ENCODE results near the gene ZMIZ1. TPM values are rescaled to one million over a fixed set of nuclear protein-coding genes. Genes with fewer than 3 reads are reported as not detected.

Gene ZMIZ1
- total RNA-seq, 2 experiments from 2014 or later: 14.6 to 15.5 TPM

DNA sequence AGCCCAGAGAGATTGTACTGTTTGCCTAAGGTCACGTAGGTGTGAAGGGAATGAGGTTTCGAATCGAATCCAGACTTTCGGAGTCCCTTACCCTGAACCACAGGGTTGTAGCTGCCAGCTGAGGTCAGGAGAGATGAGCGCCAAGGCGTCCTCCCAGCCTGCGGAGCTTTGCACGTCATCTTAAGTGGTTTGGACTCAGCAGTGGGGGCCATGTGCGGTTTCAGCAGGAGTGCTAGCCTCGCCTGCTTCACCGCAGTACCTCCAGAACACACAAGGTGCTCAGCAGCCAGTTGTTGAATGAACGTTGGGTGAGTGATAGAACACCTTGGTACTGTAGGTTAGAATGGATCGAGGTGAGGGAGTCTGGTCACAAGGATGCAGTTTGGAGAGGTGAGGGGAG lies 203.6 kb downstream of the ZMIZ1 start:
- ChIA-PET POLR2A (no interaction called here), CTCF (no interaction called here)
- ATAC-seq (ENCODE audit: poor library complexity) (no peak), DNase-seq (no peak)
- H3K4me1 Mint-ChIP-seq (ENCODE audit: low read depth): peaks cover 4% of the 10 kb centered on the region
- TF ChIP-seq CTCF (IDR thresholded peaks at IDR 0.05): no peak
- no peaks in the 10 kb centered on the region for H3K27me3 ChIP-seq (ENCODE audit: control insufficient read depth in 1 of 2, insufficient read depth in 2 of 2, low read length in 2 of 2)
- H3K4me1 ChIP-seq (ENCODE audit: insufficient read depth, low read length): peaks cover 20% of the 10 kb centered on the region
- H3K4me3 Mint-ChIP-seq: no peak overlapping the region
- no peaks in the 10 kb centered on the region for H3K9me3 Mint-ChIP-seq
- H3K27ac Mint-ChIP-seq: no peak overlapping the region
- no peak overlapping the region for H3K4me3 ChIP-seq (ENCODE audit: low read length)
- no peaks in the 10 kb centered on the region for H3K27me3 Mint-ChIP-seq
- no peaks in the 10 kb centered on the region for H3K9me3 ChIP-seq (ENCODE audit: control insufficient read depth in 1 of 2, insufficient read depth in 1 of 2, low read length in 2 of 2)
- no peak overlapping the region for H3K27ac ChIP-seq (ENCODE audit: low read depth in 1 of 2, low read length in 2 of 2)
- no peaks in the 10 kb centered on the region for H3K36me3 Mint-ChIP-seq (ENCODE audit: low read depth)
- intact Hi-C loops (cut with DNase I, micrococcal nuclease): no loop called here
- peaks cover 13% of the 10 kb centered on the region for H3K36me3 ChIP-seq (ENCODE audit: insufficient read depth, low read length)

DNA sequence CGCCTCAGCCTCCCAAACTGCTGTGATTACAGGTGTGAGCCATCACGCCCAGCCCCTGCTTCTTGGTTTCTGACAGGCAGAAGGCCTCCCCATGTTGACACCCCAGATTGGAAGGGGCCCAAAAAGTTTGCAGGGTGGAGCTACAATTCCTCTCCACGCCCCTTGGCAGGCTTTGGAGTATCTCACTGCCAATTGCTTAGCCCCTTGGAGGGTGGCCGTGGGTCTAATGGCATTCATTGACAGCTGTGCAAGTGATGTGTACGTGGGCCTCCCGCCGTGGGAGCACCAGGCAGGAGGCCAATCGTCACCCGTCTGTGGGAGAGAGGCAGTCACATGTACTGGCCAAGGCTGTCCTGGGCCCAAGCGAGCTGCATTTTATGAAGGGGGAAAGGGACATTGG lies 204.8 kb downstream of the ZMIZ1 start:
- no peaks in the 10 kb centered on the region for H3K27me3 ChIP-seq (ENCODE audit: control insufficient read depth in 1 of 2, insufficient read depth in 2 of 2, low read length in 2 of 2)
- H3K27me3 Mint-ChIP-seq: no peaks in the 10 kb centered on the region
- H3K36me3 ChIP-seq (ENCODE audit: insufficient read depth, low read length): peaks cover 19% of the 10 kb centered on the region
- H3K4me1 Mint-ChIP-seq (ENCODE audit: low read depth): peaks cover 1% of the 10 kb centered on the region
- H3K27ac ChIP-seq (ENCODE audit: low read depth in 1 of 2, low read length in 2 of 2): no peak overlapping the region
- CTCF ChIA-PET: no interaction called here
- H3K4me3 Mint-ChIP-seq: no peak overlapping the region
- no peak overlapping the region for H3K4me3 ChIP-seq (ENCODE audit: low read length)
- ATAC-seq (ENCODE audit: poor library complexity): no peak
- DNase-seq: no peak
- peaks cover 7% of the 10 kb centered on the region for H3K36me3 Mint-ChIP-seq (ENCODE audit: low read depth)
- peaks cover 0 to 6% of the 10 kb centered on the region in 2 experiments for H3K9me3 ChIP-seq (ENCODE audit: control insufficient read depth in 1 of 2, insufficient read depth in 1 of 2, low read length in 2 of 2)
- TF ChIP-seq CTCF (IDR thresholded peaks at IDR 0.05): no peak
- POLR2A ChIA-PET: no interaction called here
- peaks cover 10% of the 10 kb centered on the region for H3K4me1 ChIP-seq (ENCODE audit: insufficient read depth, low read length)
- intact Hi-C loops (cut with DNase I, micrococcal nuclease): no loop called here
- H3K9me3 Mint-ChIP-seq: no peaks in the 10 kb centered on the region
- H3K27ac Mint-ChIP-seq: no peak overlapping the region

GRCh38 chr10:79274279-79275104 lies 205.7 kb downstream of the ZMIZ1 start:
- Mint-ChIP-seq H3K4me3 (no peak overlapping the region), H3K36me3 (ENCODE audit: low read depth) (peaks cover 11% of the 10 kb centered on the region), H3K27ac (no peak overlapping the region), H3K9me3 (no peaks in the 10 kb centered on the region), H3K27me3 (no peaks in the 10 kb centered on the region), H3K4me1 (ENCODE audit: low read depth) (no peaks in the 10 kb centered on the region)
- peaks cover 9% of the 10 kb centered on the region for H3K4me1 ChIP-seq (ENCODE audit: insufficient read depth, low read length)
- ChIA-PET CTCF (no interaction called here), POLR2A (no interaction called here)
- H3K36me3 ChIP-seq (ENCODE audit: insufficient read depth, low read length): peaks cover 19% of the 10 kb centered on the region
- H3K27ac ChIP-seq (ENCODE audit: low read depth in 1 of 2, low read length in 2 of 2): no peak overlapping the region
- intact Hi-C loops (cut with DNase I, micrococcal nuclease): no loop called here
- DNase-seq (peak in 2 of 14 experiments; percentile 56 to 66), ATAC-seq (ENCODE audit: poor library complexity) (no peak)
- TF ChIP-seq CTCF (IDR thresholded peaks at IDR 0.05): no peak
- H3K9me3 ChIP-seq (ENCODE audit: control insufficient read depth in 1 of 2, insufficient read depth in 1 of 2, low read length in 2 of 2): peaks cover 0 to 6% of the 10 kb centered on the region in 2 experiments
- no peak overlapping the region for H3K4me3 ChIP-seq (ENCODE audit: low read length)
- no peaks in the 10 kb centered on the region for H3K27me3 ChIP-seq (ENCODE audit: control insufficient read depth in 1 of 2, insufficient read depth in 2 of 2, low read length in 2 of 2)

Measured in CD4-positive, alpha-beta T cell (primary cell).